HEK293 (cell line): ENCODE measurements around the gene MED20.

Source experiments
- CTCF ChIA-PET: fragments of 350-600 bp; formaldehyde crosslinking; extraction: SDS; loops from one replicate; lab custom pipeline; 2021; ENCODE audit warnings: antibody characterized with exemption; lab: Yijun Ruan, JAX
- POLR2A ChIA-PET: fragments of 300-600 bp; formaldehyde crosslinking; extraction: SDS; loops from one replicate; lab custom pipeline; 2020; ENCODE audit warnings: antibody characterized with exemption, inconsistent platforms; lab: Yijun Ruan, JAX
- H3K27ac ChIP-seq: fragments of 200-500 bp; sonication (Bioruptor generic); 2 replicates; pipeline ENCODE4 v1.5.1; 2014; ENCODE audit warnings: low read depth, low read length, control low read depth, inconsistent platforms; ENCODE audit errors: extremely low read depth
- H3K36me3 ChIP-seq, 2 experiments: fragments of 200-500 bp in 1 of 2; sonication (Bioruptor generic) in 1 of 2; 1 replicate in 1 of 2; 2 replicates in 1 of 2; pipeline ENCODE4 v1.5.1; 2014 to 2017; ENCODE audit warnings: inconsistent platforms in 2 of 2, low read length in 2 of 2; ENCODE audit not compliant: control insufficient read depth in 2 of 2, insufficient read depth in 1 of 2
- H3K4me1 ChIP-seq: fragments of 200-500 bp; sonication (Bioruptor generic); 2 replicates; pipeline ENCODE4 v1.5.1; 2014; ENCODE audit warnings: mild to moderate bottlenecking, low read length, inconsistent platforms; ENCODE audit not compliant: control insufficient read depth, insufficient read depth
- H3K4me3 ChIP-seq: 2 replicates; pipeline ENCODE4 v1.5.1; 2011; ENCODE audit warnings: low read depth, mild to moderate bottlenecking, control low read depth, low read length, moderate library complexity
- H3K9me3 ChIP-seq: fragments of 200-500 bp; sonication (Bioruptor generic); 2 replicates; pipeline ENCODE4 v1.5.1; 2014; ENCODE audit warnings: low read depth, low read length, inconsistent platforms; ENCODE audit not compliant: control insufficient read depth, insufficient read depth
- GLIS1 ChIP-seq: fragments of 450-650 bp; formaldehyde crosslinking; IDR thresholded peaks from 2 replicates; pipeline ENCODE4 v1.5.1; 2016; ENCODE audit warnings: missing biosample characterization, missing genetic modification characterization
- KLF9 ChIP-seq: fragments of 450-650 bp; formaldehyde crosslinking; IDR thresholded peaks from 2 replicates; pipeline ENCODE4 v1.5.1; 2016; ENCODE audit warnings: missing biosample characterization, missing genetic modification characterization, low read depth
- MYNN ChIP-seq: fragments of 450-650 bp; formaldehyde crosslinking; IDR thresholded peaks from 2 replicates; pipeline ENCODE4 v1.5.1; 2016; ENCODE audit warnings: missing biosample characterization, missing genetic modification characterization, borderline replicate concordance
- SCRT1 ChIP-seq: fragments of 450-650 bp; formaldehyde crosslinking; IDR thresholded peaks from 2 replicates; pipeline ENCODE4 v1.5.1; 2016; ENCODE audit warnings: missing biosample characterization, missing genetic modification characterization, borderline replicate concordance
- SCRT2 ChIP-seq: fragments of 450-650 bp; formaldehyde crosslinking; IDR thresholded peaks from 2 replicates; pipeline ENCODE4 v1.5.1; 2016; ENCODE audit warnings: missing biosample characterization, missing genetic modification characterization
- SP3 ChIP-seq: fragments of 450-650 bp; formaldehyde crosslinking; IDR thresholded peaks from 2 replicates; pipeline ENCODE4 v1.5.1; 2016; ENCODE audit warnings: missing biosample characterization, missing genetic modification characterization
- SP7 ChIP-seq: fragments of 450-650 bp; formaldehyde crosslinking; IDR thresholded peaks from 2 replicates; pipeline ENCODE4 v1.5.1; 2016; ENCODE audit warnings: missing biosample characterization, missing genetic modification characterization
- TRIM28 ChIP-seq: IDR thresholded peaks from 2 replicates; pipeline ENCODE4 v1.6.1; 2011; ENCODE audit warnings: low read length, control low read depth, borderline replicate concordance
- WT1 ChIP-seq: fragments of 450-650 bp; formaldehyde crosslinking; IDR thresholded peaks from 2 replicates; pipeline ENCODE4 v1.5.1; 2016; ENCODE audit warnings: missing biosample characterization, missing genetic modification characterization
- ZBTB17 ChIP-seq: fragments of 450-650 bp; formaldehyde crosslinking; IDR thresholded peaks from 2 replicates; pipeline ENCODE4 v1.5.1; 2016; ENCODE audit warnings: missing biosample characterization, missing genetic modification characterization
- ZBTB8A ChIP-seq: fragments of 450-650 bp; formaldehyde crosslinking; IDR thresholded peaks from 2 replicates; pipeline ENCODE4 v1.5.1; 2016; ENCODE audit warnings: missing biosample characterization, missing genetic modification characterization
- ZEB2 ChIP-seq: fragments of 450-650 bp; formaldehyde crosslinking; IDR thresholded peaks from 2 replicates; pipeline ENCODE4 v1.5.1; 2016; ENCODE audit warnings: missing biosample characterization, missing genetic modification characterization
- ZFP69B ChIP-seq: fragments of 450-650 bp; formaldehyde crosslinking; IDR thresholded peaks from 2 replicates; pipeline ENCODE4 v1.5.1; 2016; ENCODE audit warnings: missing biosample characterization, missing genetic modification characterization
- ZNF132 ChIP-seq: fragments of 450-650 bp; formaldehyde crosslinking; IDR thresholded peaks from 2 replicates; pipeline ENCODE4 v1.5.1; 2017; ENCODE audit warnings: missing biosample characterization, missing genetic modification characterization, borderline replicate concordance
- ZNF133 ChIP-seq: fragments of 450-650 bp; formaldehyde crosslinking; IDR thresholded peaks from 2 replicates; pipeline ENCODE4 v1.5.1; 2016; ENCODE audit warnings: missing biosample characterization, missing genetic modification characterization
- ZNF138 ChIP-seq: fragments of 450-650 bp; formaldehyde crosslinking; IDR thresholded peaks from 2 replicates; pipeline ENCODE4 v1.5.1; 2016; ENCODE audit warnings: missing biosample characterization, missing genetic modification characterization, borderline replicate concordance
- ZNF174 ChIP-seq: fragments of 450-650 bp; formaldehyde crosslinking; IDR thresholded peaks from 2 replicates; pipeline ENCODE4 v1.5.0; 2017; ENCODE audit warnings: missing biosample characterization, mild to moderate bottlenecking, missing genetic modification characterization
- ZNF175 ChIP-seq: fragments of 450-650 bp; formaldehyde crosslinking; IDR thresholded peaks from 2 replicates; pipeline ENCODE4 v1.5.1; 2016; ENCODE audit warnings: missing biosample characterization, missing genetic modification characterization
- ZNF311 ChIP-seq: fragments of 450-650 bp; formaldehyde crosslinking; IDR thresholded peaks from 2 replicates; pipeline ENCODE4 v1.5.1; 2017; ENCODE audit warnings: missing biosample characterization, missing genetic modification characterization, borderline replicate concordance
- ZNF394 ChIP-seq: fragments of 450-650 bp; formaldehyde crosslinking; IDR thresholded peaks from 2 replicates; pipeline ENCODE4 v1.5.1; 2016; ENCODE audit warnings: missing biosample characterization, missing genetic modification characterization, mild to moderate bottlenecking, moderate library complexity, borderline replicate concordance
- ZNF423 ChIP-seq: fragments of 450-650 bp; formaldehyde crosslinking; IDR thresholded peaks from 2 replicates; pipeline ENCODE4 v1.5.1; 2016; ENCODE audit warnings: missing biosample characterization, missing genetic modification characterization
- ZNF521 ChIP-seq: fragments of 450-650 bp; formaldehyde crosslinking; IDR thresholded peaks from 2 replicates; pipeline ENCODE4 v1.5.1; 2017; ENCODE audit warnings: missing biosample characterization, mild to moderate bottlenecking, missing genetic modification characterization
- ZNF549 ChIP-seq: fragments of 450-650 bp; IDR thresholded peaks from 2 replicates; pipeline ENCODE4 v1.5.1; 2018; ENCODE audit warnings: missing biosample characterization, missing genetic modification characterization, mild to moderate bottlenecking, inconsistent platforms, moderate library complexity
- ZNF561 ChIP-seq: fragments of 450-650 bp; IDR thresholded peaks from 2 replicates; pipeline ENCODE4 v1.5.1; 2018; ENCODE audit warnings: missing biosample characterization, missing genetic modification characterization, borderline replicate concordance
- ZNF626 ChIP-seq: fragments of 450-650 bp; sonication (Bioruptor Pico); formaldehyde crosslinking; IDR thresholded peaks from 2 replicates; pipeline ENCODE4 v1.5.1; 2018; ENCODE audit warnings: missing biosample characterization, missing genetic modification characterization, inconsistent platforms
- ZNF837 ChIP-seq: fragments of 450-650 bp; formaldehyde crosslinking; IDR thresholded peaks from 2 replicates; pipeline ENCODE4 v1.5.1; 2016; ENCODE audit warnings: missing biosample characterization, missing genetic modification characterization
- TF ChIP-seq, protein P1 (sequence below): fragments of 450-650 bp; formaldehyde crosslinking; IDR thresholded peaks from 2 replicates; pipeline ENCODE4 v1.5.1; 2016; ENCODE audit warnings: missing biosample characterization, missing genetic modification characterization
- TF ChIP-seq, protein P2 (sequence below): fragments of 450-650 bp; formaldehyde crosslinking; IDR thresholded peaks from 2 replicates; pipeline ENCODE4 v1.5.1; 2016; ENCODE audit warnings: missing biosample characterization, missing genetic modification characterization
- TF ChIP-seq, protein P3 (sequence below): fragments of 450-650 bp; formaldehyde crosslinking; IDR thresholded peaks from 2 replicates; pipeline ENCODE4 v1.5.1; 2016; ENCODE audit warnings: missing biosample characterization, missing genetic modification characterization

The MED20 gene

DNA sequence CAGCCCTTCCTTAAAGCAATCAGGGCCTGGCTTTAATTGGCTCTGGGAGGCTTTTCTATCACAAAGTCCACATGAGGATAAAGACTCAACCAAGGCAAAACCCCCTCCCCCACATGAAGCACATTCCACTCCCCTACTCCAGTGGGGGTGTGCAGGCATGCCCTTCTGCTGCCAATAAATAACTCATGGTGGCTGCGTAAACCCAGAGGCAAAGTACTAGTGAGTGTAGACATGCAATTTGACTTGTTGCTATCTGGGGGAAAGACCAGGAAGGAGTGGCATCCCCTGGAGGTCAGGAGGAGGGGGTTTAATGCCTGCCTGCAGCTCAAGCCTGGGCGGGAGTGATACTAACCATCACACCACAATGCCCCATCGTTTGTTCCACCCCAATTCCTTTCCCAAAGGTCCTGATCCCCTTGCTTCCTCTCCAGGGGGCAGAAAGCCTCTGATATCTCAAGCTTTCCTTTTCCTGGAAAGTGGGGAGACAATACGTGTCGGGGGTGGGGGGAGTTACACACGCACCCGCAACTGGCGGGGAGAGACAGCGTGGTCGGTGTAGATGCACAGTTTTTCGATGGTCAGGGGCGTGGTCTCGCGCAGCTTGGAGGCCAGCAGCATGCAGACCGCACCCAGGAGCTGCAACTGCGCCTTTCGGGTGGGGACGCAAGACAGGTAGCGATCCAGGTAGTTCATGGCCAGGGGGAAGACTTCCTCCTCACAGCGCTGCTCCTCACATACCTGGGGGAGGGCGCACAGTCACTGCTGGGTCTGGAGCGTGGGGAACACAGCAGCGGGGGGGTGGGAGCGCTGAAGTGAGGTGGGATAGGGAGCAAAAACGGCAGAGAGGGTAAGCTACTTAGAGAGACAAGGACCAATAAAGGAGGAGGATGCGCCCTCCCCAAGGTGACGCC lies 19.2 kb upstream of the MED20 start:
- H3K27ac ChIP-seq = no peak overlapping the region; the same call in 1 of the 2 replicates
- ChIA-PET POLR2A (interaction anchor here (0.5 to 3.3 kb wide), 7 partner anchors 11 to 152 kb away, joined by 3 to 19 read pairs (median 4); partner anchors contain the start of genes BYSL, MED20 and TAF8), CTCF (interaction anchor here (0.8 to 13.4 kb wide), 11 partner anchors 8 to 277 kb away, joined by 3 to 160 read pairs (median 6); partner anchors contain the start of genes BYSL, MED20 and TOMM6)
- peaks cover 0 to 34% of the 10 kb centered on the region in 2 experiments; a peak in 1 of 3 replicates for H3K36me3 ChIP-seq
- H3K4me3 ChIP-seq = peak overlapping the region; percentile 83
- H3K4me1 ChIP-seq = peaks cover 20% of the 10 kb centered on the region
- H3K9me3 ChIP-seq = no peaks in the 10 kb centered on the region
- TF ChIP-seq SP3 (tag by site-specific recombination) (no peak), ZBTB17 (no peak), WT1 (tag by site-specific recombination) (peak; percentile 10), ZNF138 (tag by site-specific recombination) (no peak), MYNN (no peak), ZNF174 (no peak), ZBTB8A (tag by site-specific recombination) (no peak), ZNF133 (tag by site-specific recombination) (no peak), GLIS1 (peak; percentile 76), ZNF311 (tag by site-specific recombination) (no peak), ZNF132 (no peak), SP7 (tag by site-specific recombination) (0 out of 2 replicates have a peak, but pooled peaks have one; percentile 14), ZFP69B (no peak), ZNF561 (tag by site-specific recombination) (no peak), KLF9 (tag by site-specific recombination) (0 out of 2 replicates have a peak, but pooled peaks have one; percentile 49), SCRT2 (tag by site-specific recombination) (peak; percentile 96), TRIM28 (no peak), ZEB2 (tag by site-specific recombination) (no peak), ZNF521 (tag by site-specific recombination) (no peak), SCRT1 (tag by site-specific recombination) (peak; percentile 88; the same call in 1 of the 2 replicates), ZNF837 (no peak), ZNF423 (tag by site-specific recombination) (no peak), ZNF175 (tag by site-specific recombination) (no peak), ZNF394 (tag by site-specific recombination) (peak; percentile 8; the same call in 1 of the 2 replicates), ZNF549 (tag by site-specific recombination) (no peak), ZNF626 (no peak)
- TF ChIP-seq, protein P1, sequence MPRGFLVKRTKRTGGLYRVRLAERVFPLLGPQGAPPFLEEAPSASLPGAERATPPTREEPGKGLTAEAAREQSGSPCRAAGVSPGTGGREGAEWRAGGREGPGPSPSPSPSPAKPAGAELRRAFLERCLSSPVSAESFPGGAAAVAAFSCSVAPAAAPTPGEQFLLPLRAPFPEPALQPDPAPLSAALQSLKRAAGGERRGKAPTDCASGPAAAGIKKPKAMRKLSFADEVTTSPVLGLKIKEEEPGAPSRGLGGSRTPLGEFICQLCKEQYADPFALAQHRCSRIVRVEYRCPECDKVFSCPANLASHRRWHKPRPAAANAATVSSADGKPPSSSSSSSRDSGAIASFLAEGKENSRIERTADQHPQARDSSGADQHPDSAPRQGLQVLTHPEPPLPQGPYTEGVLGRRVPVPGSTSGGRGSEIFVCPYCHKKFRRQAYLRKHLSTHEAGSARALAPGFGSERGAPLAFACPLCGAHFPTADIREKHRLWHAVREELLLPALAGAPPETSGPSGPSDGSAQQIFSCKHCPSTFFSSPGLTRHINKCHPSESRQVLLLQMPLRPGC (tag by site-specific recombination) = peak; percentile 70; the same call in 1 of the 2 replicates
- TF ChIP-seq, protein P2, sequence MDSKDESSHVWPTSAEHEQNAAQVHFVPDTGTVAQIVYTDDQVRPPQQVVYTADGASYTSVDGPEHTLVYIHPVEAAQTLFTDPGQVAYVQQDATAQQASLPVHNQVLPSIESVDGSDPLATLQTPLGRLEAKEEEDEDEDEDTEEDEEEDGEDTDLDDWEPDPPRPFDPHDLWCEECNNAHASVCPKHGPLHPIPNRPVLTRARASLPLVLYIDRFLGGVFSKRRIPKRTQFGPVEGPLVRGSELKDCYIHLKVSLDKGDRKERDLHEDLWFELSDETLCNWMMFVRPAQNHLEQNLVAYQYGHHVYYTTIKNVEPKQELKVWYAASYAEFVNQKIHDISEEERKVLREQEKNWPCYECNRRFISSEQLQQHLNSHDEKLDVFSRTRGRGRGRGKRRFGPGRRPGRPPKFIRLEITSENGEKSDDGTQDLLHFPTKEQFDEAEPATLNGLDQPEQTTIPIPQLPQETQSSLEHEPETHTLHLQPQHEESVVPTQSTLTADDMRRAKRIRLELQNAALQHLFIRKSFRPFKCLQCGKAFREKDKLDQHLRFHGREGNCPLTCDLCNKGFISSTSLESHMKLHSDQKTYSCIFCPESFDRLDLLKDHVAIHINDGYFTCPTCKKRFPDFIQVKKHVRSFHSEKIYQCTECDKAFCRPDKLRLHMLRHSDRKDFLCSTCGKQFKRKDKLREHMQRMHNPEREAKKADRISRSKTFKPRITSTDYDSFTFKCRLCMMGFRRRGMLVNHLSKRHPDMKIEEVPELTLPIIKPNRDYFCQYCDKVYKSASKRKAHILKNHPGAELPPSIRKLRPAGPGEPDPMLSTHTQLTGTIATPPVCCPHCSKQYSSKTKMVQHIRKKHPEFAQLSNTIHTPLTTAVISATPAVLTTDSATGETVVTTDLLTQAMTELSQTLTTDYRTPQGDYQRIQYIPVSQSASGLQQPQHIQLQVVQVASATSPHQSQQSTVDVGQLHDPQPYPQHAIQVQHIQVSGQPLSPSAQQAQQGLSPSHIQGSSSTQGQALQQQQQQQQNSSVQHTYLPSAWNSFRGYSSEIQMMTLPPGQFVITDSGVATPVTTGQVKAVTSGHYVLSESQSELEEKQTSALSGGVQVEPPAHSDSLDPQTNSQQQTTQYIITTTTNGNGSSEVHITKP (tag by site-specific recombination) = peak; percentile 94
- TF ChIP-seq, protein P3, sequence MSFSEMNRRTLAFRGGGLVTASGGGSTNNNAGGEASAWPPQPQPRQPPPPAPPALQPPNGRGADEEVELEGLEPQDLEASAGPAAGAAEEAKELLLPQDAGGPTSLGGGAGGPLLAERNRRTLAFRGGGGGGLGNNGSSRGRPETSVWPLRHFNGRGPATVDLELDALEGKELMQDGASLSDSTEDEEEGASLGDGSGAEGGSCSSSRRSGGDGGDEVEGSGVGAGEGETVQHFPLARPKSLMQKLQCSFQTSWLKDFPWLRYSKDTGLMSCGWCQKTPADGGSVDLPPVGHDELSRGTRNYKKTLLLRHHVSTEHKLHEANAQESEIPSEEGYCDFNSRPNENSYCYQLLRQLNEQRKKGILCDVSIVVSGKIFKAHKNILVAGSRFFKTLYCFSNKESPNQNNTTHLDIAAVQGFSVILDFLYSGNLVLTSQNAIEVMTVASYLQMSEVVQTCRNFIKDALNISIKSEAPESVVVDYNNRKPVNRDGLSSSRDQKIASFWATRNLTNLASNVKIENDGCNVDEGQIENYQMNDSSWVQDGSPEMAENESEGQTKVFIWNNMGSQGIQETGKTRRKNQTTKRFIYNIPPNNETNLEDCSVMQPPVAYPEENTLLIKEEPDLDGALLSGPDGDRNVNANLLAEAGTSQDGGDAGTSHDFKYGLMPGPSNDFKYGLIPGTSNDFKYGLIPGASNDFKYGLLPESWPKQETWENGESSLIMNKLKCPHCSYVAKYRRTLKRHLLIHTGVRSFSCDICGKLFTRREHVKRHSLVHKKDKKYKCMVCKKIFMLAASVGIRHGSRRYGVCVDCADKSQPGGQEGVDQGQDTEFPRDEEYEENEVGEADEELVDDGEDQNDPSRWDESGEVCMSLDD (tag by site-specific recombination) = no peak; the same call in none of the 2 replicates
